ENCODE measurements around the gene PLB1. TPM values are rescaled to one million over a fixed set of nuclear protein-coding genes. Genes with fewer than 3 reads are reported as not detected.

Gene PLB1
- polyA plus RNA-seq, 1 donor from 2014 or later: 2.8 TPM

DNA sequence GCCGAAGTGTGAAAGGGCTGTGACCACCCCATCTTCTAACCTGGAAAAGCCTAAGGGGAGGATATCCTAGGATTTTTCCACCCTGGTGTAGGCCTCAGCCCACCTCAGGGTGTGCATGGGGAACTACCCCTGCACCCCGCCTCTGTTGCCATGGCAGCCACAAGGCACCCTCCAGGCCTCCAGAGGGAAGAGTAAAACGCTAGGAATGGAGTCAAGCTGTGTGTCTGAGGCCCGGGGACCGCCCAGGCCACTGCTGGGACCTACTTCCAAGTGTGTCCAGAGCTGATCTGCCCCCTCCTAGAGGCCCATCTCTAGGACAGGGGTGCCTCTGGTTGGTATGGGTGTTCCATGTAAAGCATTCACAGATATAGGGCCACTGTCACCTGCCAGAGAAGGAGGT is 86.7 kb downstream of the PLB1 start:
- no peaks in the 10 kb centered on the region for H4K20me1 ChIP-seq (ENCODE audit: insufficient read depth)
- H3K79me2 ChIP-seq (replicated peaks; ENCODE audit: insufficient read depth, low read length): no peaks in the 10 kb centered on the region
- no peaks in the 10 kb centered on the region for H3K9me2 ChIP-seq (ENCODE audit: insufficient read depth, low read length)
- H3K9me3 ChIP-seq (ENCODE audit: low read length): no peaks in the 10 kb centered on the region
- H2AFZ ChIP-seq (ENCODE audit: low read depth, low read length): no peak overlapping the region
- no peaks in the 10 kb centered on the region for H3F3A ChIP-seq (ENCODE audit: insufficient read depth, low read length, poor library complexity, severe bottlenecking)
- no peak overlapping the region for H3K4me3 ChIP-seq (ENCODE audit: low read length)
- TF ChIP-seq, protein P1, sequence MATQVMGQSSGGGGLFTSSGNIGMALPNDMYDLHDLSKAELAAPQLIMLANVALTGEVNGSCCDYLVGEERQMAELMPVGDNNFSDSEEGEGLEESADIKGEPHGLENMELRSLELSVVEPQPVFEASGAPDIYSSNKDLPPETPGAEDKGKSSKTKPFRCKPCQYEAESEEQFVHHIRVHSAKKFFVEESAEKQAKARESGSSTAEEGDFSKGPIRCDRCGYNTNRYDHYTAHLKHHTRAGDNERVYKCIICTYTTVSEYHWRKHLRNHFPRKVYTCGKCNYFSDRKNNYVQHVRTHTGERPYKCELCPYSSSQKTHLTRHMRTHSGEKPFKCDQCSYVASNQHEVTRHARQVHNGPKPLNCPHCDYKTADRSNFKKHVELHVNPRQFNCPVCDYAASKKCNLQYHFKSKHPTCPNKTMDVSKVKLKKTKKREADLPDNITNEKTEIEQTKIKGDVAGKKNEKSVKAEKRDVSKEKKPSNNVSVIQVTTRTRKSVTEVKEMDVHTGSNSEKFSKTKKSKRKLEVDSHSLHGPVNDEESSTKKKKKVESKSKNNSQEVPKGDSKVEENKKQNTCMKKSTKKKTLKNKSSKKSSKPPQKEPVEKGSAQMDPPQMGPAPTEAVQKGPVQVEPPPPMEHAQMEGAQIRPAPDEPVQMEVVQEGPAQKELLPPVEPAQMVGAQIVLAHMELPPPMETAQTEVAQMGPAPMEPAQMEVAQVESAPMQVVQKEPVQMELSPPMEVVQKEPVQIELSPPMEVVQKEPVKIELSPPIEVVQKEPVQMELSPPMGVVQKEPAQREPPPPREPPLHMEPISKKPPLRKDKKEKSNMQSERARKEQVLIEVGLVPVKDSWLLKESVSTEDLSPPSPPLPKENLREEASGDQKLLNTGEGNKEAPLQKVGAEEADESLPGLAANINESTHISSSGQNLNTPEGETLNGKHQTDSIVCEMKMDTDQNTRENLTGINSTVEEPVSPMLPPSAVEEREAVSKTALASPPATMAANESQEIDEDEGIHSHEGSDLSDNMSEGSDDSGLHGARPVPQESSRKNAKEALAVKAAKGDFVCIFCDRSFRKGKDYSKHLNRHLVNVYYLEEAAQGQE (IDR thresholded peaks at IDR 0.05; ENCODE audit: borderline replicate concordance): no peak
- no peak for TF ChIP-seq RAD21 (conservative IDR thresholded peaks at IDR 0.05)
- TF ChIP-seq TAF1 (IDR thresholded peaks at IDR 0.05; ENCODE audit: low read depth): no peak
- TF ChIP-seq, protein P2, sequence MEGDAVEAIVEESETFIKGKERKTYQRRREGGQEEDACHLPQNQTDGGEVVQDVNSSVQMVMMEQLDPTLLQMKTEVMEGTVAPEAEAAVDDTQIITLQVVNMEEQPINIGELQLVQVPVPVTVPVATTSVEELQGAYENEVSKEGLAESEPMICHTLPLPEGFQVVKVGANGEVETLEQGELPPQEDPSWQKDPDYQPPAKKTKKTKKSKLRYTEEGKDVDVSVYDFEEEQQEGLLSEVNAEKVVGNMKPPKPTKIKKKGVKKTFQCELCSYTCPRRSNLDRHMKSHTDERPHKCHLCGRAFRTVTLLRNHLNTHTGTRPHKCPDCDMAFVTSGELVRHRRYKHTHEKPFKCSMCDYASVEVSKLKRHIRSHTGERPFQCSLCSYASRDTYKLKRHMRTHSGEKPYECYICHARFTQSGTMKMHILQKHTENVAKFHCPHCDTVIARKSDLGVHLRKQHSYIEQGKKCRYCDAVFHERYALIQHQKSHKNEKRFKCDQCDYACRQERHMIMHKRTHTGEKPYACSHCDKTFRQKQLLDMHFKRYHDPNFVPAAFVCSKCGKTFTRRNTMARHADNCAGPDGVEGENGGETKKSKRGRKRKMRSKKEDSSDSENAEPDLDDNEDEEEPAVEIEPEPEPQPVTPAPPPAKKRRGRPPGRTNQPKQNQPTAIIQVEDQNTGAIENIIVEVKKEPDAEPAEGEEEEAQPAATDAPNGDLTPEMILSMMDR (IDR thresholded peaks at IDR 0.05; ENCODE audit: poor library complexity, severe bottlenecking): no peak
- TF ChIP-seq EP300 (conservative IDR thresholded peaks at IDR 0.05; ENCODE audit: poor library complexity, severe bottlenecking): no peak
- no peak for TF ChIP-seq EZH2 (IDR thresholded peaks at IDR 0.05; ENCODE audit: borderline replicate concordance, insufficient read depth, low read length, poor library complexity, severe bottlenecking)
- no peak for TF ChIP-seq POLR2AphosphoS5 (IDR thresholded peaks at IDR 0.05)
- TF ChIP-seq MXI1 (conservative IDR thresholded peaks at IDR 0.05; ENCODE audit: poor library complexity, severe bottlenecking): no peak
- TF ChIP-seq SMC3 (conservative IDR thresholded peaks at IDR 0.05; ENCODE audit: poor library complexity): no peak
- no peaks in the 10 kb centered on the region for H3K27me3 ChIP-seq (ENCODE audit: insufficient read depth, low read depth, low read length)
- no peaks in the 10 kb centered on the region for H3K36me3 ChIP-seq (ENCODE audit: insufficient read depth, low read length)
- H3K27ac ChIP-seq (ENCODE audit: low read length): no peak overlapping the region
- H3K9ac ChIP-seq (ENCODE audit: low read length): no peak overlapping the region
- H3K4me2 ChIP-seq (ENCODE audit: low read length): no peak overlapping the region

DNA sequence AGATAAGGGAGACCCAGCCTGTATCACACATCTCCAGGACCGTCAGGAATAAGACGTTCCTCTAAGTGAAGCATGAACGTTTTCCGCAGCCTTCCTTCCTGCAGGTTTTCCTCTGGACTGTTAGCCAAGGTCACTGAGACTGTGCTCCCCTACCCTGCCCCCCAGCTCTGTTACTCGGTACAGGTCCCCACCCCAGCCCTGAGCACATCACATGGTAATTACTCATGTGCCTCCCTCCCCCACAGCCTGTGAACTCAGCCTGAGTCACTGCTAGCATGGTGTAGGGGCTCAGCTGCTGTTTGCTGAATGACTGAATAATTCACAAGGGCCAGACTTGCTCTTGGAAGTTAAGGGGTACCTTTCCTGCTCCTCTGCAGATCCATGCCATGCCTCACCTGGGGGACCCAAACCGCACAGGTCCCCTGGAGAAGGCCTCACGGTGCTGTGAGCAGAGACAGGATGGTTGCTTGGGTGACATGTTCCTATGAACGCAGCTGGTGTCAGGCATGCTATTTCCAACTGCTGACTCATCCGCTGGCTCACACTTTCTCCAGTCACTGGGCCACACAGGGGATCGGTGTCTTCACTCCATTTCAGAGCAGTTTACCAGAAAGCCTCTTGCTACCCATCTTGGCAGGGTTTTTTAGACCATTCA is 88.2 kb downstream of the PLB1 start:
- Histone ChIP-seq H3K4me2 (ENCODE audit: low read length) (no peak overlapping the region), H3K9ac (ENCODE audit: low read length) (no peak overlapping the region), H2AFZ (ENCODE audit: low read depth, low read length) (no peak overlapping the region), H3K9me3 (ENCODE audit: low read length) (no peaks in the 10 kb centered on the region), H3K27ac (ENCODE audit: low read length) (no peak overlapping the region), H3K9me2 (ENCODE audit: insufficient read depth, low read length) (no peaks in the 10 kb centered on the region), H3K27me3 (ENCODE audit: insufficient read depth, low read depth, low read length) (no peaks in the 10 kb centered on the region), H4K20me1 (ENCODE audit: insufficient read depth) (no peaks in the 10 kb centered on the region), H3K4me3 (ENCODE audit: low read length) (no peak overlapping the region), H3K36me3 (ENCODE audit: insufficient read depth, low read length) (no peaks in the 10 kb centered on the region), H3F3A (ENCODE audit: insufficient read depth, low read length, poor library complexity, severe bottlenecking) (no peaks in the 10 kb centered on the region), H3K79me2 (replicated peaks; ENCODE audit: insufficient read depth, low read length) (no peaks in the 10 kb centered on the region)
- TF ChIP-seq, protein P2 (IDR thresholded peaks at IDR 0.05; ENCODE audit: poor library complexity, severe bottlenecking): no peak
- TF ChIP-seq, protein P1 (IDR thresholded peaks at IDR 0.05; ENCODE audit: borderline replicate concordance): no peak

Data from neural cell (in vitro differentiated cells).